ENCODE results near the gene ZSWIM7.
A peak's percentile ranks its signal among the peaks of the same experiment; 100 is the strongest.

ZSWIM7 gene, protein sequence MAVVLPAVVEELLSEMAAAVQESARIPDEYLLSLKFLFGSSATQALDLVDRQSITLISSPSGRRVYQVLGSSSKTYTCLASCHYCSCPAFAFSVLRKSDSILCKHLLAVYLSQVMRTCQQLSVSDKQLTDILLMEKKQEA

DNA sequence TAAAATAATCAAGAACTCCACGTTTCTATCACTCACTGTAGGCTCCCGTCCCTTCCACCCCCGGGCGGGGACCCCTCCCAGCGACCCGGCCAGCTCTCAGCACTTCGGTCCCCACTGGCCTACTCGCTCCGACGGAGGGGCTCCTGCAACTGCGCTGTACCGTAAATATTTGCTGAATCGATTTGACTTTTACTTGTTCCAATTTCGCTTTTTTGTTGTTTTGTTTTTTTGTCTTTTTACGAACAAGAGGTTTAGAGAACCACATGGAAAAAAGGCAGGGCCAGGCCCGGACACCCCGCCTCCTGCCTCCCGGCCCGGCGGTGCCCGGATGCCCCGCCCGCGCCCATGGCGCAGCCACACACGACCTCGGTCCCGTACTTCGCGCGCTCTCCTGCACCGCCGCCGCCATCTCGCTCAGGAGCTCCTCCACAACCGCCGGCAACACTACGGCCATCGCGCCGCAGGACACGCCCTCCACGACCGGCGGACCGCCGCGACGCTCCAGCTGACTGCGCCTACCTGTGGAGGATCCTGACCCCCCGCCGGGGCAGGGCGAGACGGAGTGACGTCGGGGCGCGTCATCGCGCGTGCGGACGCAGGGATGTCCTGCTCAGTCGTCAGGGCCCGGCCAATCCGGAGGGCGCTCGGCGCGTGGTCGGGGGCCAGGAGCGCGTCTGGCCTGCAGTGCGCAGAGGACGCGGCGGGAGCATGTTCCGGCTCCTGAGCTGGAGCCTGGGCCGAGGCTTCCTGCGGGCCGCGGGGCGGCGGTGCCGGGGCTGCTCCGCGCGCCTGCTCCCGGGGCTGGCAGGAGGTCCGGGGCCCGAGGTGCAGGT, at the start of gene ZSWIM7, which contains the start of gene TTC19:
TSS of gene ZSWIM7 (minus strand) at position 564 of the 833 bp plus-strand sequence. CDS start at position 454, 110 bp downstream.
TSS of gene TTC19 (plus strand) at position 684 of the 833 bp plus-strand sequence. CDS start at position 709, 25 bp downstream.
- peak; percentile 88 for DNase-seq (ENCODE audit: low read depth)

DNA sequence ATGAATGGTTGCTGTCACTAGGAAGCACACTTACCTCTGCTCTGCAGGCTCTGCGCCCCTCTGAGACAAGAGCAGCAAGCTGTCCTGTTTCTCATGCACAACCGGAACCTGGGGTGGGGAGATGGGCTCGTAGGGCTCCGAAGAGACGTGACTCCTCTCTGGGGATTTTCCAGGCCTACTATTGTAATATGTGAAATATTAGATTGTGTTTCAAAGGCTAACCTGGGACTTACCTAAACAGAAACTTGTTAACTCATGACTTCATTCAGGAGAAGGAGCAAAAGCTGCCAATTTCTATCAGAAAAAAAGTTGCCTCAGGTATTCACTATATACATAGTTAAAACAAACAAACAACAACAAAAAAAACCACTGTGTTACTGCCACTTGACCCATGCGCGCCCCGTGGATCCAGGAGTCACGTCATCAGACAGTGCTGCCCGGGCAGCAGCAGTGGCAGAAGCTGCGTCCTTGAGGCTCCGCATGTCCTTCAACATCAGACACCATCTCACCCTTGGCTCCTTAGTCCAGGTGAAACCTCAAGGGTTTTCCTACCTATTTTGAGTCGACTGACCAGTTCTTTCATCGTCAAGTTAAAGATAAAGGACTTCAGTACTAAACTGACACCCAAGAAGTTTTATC, 49.4 kb upstream of the ZSWIM7 start:
- DNase-seq (ENCODE audit: low read depth): no peak

DNA sequence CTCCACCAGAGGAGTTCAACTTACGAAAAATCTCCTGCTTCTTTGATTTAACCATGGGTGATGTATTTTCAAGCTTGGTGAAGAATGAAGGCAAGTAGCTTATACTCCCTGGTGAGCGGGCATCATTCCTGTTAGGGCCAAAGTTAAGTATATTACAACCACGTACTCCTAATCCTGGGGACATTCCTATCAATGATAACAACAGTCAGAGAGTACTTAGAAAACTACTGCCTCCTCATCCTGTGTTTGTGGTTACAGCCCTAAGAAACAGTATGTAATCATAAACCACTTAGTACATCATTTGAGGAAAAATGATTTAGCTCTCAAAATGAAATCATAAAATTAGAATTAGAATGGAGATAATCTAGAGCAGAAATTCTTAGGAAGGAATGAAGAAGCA, 47.5 kb upstream of the ZSWIM7 start:
- DNase-seq (ENCODE audit: low read depth): no peak

DNA sequence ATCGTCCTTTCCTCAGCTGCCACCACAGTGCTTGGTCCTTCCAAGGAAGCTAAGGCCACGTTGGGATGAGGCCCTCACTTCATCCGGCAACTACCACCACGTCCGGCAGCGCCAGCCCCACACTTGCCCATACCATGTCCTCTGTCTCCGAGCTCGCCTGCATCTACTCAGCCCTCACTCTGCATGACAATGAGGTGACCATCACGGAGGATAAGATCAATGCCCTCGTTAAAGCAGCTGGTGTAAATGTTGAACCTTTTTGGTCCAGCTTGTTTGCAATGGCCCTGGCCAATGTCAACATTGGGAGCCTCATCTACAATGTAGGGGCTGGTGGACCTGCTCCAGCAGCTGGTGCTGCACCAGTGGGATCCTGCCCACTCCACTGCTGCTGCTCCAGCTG, 45.0 kb upstream of the ZSWIM7 start:
- no peak for DNase-seq (ENCODE audit: low read depth)

DNA sequence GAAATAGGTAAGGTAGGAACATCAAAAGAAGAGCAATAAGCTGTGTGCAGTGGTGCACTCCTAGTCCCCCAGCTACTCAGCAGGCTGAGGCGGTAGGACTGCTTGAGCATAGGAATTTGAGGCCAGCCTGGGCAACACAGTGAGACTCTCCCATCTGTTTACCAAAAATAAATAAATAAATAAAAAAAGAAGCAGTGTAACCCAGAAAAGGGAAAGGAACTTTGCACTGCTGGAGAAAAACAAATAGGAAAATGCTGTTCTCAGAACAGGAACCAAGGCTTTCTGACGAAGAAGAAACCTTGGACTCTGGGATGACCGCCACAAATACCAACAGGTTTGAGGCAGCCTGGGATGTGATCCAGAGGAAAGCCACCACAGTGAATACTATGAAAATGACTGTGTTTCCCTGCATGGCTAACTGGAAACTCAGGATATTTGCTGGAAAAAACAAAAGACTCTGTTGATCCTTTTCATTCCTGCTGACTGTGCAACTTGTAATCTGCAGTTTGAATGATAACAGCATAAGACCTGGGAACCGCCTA, 41.3 kb upstream of the ZSWIM7 start:
- no peak for DNase-seq (ENCODE audit: low read depth)

DNA sequence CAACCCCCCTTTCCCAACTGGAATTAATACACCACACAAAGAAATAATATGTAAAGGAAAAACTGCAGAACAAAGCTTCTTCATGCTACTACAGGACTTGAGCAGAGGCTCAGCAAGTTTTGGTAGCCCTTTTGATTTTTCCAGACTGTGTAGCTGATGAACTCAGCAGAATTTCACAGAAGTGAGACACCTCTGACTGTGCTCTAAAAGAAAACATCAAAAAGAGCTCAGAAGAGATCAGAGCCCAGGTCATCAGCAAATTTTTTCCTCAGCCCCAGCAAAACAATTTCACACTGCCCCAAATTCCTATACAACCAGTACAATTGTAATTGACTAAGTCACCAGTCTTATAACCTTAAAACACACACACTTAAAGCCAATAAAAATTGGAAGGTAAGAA, 38.1 kb upstream of the ZSWIM7 start:
- DNase-seq (ENCODE audit: low read depth): no peak

DNA sequence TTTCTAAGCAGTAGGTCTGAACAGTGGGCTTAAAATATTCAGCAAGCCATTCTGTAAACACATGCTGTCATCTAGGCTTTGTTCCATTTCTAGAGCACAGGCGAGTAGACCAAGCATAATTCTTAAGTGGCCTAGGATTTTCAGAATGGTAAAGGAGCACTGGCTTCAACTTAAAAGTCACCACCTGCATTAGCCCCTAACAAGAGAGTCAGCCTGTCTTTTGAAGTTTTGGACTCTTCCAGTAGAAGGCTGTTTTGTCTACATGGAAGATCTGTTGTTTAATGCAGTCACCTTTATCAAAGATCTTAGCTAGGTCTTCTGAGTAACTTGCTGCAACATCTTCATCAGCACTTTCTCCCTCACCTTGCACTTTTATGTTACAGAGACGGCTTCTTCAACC, 36.8 kb upstream of the ZSWIM7 start:
- no peak for DNase-seq (ENCODE audit: low read depth)

DNA sequence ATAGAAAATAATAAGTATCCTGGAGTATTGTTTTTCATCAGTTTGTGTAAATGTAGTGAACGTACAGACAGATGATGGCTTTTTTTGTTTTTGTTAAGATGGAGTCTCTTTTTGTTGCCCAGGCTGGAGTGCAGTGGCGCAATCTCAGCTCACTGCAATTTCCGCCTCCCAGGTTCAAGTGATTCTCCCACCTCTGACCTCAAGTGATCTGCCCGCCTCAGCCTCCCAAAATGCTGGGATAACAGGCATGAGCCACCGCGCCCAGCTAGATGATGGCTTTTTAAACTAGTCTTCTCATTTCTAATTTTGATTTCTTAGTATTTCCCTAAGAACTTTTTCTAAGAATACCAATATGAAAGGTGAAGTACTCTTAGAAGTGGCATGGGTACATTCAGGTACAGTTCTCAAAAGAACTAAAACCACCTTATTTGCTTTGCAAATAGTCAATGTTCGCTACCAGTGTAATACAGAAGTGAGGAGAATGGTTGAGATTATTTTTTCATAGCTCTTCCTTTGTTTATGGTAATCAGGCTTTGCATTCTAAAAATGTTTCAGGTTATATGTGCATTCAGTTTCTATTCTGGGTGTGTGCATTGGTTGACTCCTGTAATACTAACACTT, 34.3 kb upstream of the ZSWIM7 start:
- DNase-seq (ENCODE audit: low read depth): no peak

DNA sequence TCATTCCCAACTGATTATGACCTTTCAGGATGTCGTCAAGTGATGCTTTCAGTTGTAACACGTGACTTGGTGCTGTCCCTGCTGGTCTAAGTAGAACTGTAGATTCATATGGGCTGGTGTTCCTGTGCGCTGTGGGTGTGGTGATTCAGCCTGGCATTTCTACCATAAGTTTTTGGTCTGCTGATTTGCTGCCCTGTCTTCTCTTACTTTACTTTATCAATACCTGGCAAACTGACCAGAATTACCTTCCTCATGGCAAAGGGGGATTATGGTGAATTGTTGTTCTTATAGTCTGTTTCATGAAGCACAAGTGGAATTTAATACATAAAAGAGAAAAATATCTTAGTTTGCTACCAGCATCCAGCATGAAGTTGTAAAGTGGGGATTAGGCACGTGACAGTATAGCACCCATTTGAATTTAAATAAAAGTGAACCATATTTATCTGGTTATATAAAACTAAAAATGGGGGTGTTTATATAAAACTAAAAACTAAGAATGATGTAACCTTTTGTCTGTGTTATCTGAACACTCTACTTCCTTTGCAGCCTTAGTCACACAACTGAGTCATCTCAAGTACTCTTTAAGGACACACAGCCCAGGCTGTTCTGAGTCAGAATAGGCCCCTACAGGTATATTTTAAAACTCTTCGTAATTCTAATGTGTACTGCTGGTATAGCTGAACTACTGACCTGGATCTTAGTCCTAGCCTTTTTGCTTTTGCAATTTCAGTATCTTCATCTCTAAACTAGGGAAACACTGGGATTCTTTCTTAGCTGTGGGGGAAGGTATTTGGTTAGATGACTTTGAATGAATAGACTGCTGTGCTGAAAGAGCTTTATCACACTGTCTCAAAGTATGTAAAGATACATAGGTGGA, 28.4 kb upstream of the ZSWIM7 start:
- DNase-seq (ENCODE audit: low read depth): no peak

DNA sequence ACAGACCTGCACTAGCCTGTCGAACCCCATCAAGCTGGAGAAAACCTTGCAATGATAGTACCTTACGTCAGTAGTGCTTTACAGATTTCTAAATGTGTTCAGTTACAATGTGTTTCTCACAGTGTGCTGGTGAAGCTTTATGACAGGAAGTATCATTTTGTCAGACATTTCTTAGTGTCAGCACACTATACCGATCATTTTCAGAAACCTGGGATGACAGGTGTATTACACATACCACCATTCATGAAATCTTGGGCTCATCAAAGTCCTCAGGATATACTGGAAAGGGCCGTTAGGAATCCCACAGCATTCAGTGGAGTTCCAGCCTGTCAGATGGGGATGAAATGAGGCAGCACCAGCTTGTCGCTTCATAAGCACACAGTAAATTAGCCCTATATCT, 27.4 kb upstream of the ZSWIM7 start:
- DNase-seq (ENCODE audit: low read depth): no peak

DNA sequence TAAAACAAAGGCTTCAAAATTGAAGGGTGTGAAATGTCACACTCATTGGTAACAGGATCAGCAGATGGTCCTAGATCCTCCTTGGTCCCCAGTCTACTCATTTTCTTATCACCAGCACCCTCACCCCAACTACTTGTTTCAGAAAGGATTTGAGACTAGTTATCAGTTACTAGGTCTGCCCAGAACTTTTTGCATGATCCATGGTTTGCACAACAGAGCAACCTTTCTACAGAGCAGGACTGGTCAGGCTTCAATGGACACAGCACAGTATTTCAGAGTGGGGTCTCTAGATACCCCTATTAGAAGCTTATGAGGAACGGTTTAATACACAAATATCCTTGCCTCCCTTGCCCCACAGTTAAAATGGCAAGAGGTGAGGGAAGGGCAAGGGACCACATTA, 25.7 kb upstream of the ZSWIM7 start:
- DNase-seq (ENCODE audit: low read depth): no peak

DNA sequence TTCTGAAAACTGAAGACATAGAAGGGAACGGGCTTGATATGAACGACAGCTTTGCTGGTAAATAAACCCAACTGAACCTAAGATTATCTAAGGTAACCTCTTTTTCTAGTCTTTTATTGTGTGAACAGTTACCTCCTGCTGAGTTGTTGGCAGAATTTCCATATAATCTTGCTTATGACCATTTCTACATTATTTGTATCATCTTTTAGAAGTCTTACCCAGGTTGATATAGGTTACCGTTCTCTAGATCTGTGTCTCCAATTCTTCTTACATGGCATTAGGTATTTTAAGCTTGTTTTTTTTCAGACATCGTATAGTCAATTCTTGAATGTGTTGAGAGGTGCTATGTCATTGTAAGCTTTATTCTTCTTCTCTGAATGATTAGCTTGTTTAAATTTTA, 24.4 kb upstream of the ZSWIM7 start:
- no peak for DNase-seq (ENCODE audit: low read depth)

DNA sequence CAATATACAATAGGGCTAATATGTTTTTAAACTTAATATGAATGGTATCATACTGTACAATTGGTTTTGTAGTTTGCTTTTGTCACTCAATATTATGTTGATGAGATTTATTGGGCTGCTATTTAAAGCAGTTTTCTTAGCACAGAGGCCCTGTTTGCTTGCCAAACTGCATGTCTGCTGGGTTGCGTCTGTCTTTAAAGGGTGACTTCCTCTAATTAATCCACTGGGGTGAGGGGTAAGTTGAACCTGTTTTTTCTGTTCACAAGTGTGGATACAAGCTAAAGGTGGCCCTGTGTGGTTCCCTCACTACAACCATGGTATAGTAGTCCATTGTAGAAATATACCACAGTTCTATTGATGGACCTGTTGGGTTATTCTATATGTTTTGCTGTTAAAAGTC, 19.8 kb upstream of the ZSWIM7 start:
- DNase-seq (ENCODE audit: low read depth): no peak

DNA sequence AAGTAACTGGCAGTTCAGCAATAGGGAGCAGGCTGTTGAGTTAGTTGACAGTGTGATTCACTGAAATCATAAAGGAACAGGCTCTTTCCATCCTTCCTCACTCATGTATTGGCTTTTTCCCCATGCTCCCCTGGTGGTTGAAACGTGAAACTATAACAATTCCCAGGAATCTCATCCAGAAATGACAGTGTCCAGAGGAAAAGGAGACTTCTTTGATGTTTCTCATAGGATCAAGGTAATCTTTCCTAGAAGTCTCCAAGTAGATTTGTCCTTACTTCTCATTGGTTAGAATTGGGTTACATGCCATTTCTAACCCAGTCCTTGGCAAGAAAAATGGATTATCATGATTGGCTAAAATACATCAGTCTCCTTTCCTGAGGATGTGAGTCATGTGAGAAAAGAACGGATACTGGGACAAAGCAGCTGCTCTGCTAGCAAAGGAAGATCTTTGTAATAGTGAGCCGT, 14.5 kb upstream of the ZSWIM7 start:
- DNase-seq (ENCODE audit: low read depth): no peak

DNA sequence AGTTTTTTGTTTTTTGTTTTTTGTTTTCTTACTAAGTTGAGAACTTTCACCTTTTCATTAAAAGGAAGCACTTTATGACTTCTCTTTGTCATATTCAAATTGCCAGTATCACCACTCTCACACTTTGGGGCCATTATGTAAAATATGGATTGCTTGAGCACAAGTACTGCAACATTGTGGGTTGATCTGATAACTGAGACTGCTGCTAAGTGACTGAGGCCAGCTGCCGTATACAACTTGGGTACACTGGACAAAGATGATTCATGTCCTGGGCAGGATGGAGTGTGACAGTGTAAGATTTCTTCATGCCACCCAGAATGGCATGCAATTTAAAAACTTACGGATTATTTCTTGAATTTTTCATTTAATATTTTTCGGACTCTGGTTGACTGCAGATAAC, 7.9 kb upstream of the ZSWIM7 start:
- no peak for DNase-seq (ENCODE audit: low read depth)

DNA sequence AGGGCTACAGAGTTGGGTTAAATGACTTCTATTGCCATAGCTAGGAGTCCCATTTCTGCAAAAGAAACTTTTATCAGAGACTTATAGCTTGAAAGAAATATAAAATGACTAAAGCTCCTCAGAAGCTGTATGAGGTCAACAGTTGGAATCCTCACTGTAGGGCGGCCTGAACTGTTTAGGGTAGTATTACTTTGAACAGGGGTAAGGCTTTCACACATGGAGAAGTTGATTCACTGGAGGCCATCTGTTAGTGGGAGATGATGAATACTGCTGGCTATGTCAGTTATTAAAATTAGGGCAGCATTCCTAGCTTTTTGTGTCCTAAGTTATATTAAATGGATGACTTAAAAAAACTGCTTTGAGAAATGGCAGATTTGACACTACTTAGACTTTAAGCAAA, 6.1 kb upstream of the ZSWIM7 start:
- DNase-seq (ENCODE audit: low read depth): no peak

DNA sequence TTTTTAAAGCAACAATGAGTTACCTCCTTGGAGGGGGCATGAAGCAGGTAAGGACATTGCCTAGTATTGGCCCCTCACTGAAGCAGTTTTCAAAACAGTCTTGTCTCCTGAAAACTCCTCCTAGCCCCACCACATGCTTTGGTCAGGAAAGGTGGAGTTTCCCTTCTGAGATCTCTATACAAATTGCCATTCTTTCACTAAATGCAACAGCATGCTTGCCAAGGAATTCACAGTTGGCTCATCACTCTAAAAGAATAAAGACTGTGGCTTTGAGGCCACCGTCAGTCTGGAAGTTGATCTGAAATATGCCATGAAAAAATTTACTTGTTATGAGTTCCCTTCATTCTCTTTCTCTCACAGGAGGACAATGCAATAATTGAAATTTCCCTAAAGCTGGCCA, 4.3 kb upstream of the ZSWIM7 start:
- no peak for DNase-seq (ENCODE audit: low read depth)

DNA sequence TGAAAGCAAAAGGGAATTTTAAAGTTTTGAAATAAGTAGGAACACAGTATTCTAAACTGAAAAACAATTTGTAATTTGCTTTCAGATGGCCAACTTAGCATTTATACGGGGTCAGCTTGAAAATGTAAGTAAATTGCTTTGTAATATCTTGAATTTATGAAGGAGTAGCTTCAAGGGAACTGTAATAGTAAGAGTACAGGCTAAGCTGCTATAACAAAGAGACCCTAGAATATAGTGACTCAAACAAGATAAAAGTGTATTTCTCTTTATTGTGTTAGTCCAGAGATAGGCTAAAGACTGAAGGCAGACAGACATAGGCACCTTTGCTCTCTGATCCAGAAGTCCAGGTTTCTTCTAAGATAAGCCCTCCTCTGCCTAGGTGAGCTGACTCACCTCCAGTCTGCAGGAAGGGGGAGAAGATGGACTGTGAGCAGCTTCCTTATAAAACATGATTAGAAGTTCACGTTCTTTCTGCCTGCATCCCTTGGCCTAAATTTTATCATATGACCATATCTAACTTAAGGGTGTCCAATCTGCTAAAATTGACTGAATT, 3.3 kb upstream of the ZSWIM7 start:
- DNase-seq (ENCODE audit: low read depth): no peak

DNA sequence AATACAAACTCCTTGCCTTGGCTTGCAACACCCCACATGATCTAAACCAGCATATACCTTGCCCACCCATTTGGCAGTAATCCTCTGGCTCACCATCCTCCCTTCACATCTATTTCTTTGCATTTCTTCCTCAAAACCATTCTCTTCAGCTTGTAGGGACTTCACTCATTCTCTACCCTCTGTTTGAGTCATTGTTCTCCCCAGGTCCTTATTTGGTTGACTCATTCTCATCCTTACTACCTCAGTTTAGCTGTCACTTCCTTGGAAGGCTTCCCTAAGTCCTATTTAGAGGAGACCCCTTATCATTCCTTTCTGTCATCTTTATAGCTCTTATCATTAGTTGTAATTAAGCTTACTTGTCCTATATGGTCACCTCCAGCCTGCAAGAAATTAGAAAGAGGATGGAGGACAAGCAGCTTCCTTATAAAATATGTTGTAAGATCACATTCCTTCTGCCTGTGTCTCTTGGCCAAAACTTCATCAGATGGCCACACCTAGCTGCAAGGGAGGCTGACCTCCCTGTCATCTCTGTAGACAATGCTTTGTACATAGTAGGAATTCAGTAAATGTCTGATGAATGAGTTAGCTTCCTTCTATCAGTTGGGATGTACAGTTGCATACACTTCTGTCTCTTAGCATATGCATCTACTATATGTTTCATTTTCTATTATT, 1.9 kb upstream of the ZSWIM7 start:
- no peak for DNase-seq (ENCODE audit: low read depth)

DNA sequence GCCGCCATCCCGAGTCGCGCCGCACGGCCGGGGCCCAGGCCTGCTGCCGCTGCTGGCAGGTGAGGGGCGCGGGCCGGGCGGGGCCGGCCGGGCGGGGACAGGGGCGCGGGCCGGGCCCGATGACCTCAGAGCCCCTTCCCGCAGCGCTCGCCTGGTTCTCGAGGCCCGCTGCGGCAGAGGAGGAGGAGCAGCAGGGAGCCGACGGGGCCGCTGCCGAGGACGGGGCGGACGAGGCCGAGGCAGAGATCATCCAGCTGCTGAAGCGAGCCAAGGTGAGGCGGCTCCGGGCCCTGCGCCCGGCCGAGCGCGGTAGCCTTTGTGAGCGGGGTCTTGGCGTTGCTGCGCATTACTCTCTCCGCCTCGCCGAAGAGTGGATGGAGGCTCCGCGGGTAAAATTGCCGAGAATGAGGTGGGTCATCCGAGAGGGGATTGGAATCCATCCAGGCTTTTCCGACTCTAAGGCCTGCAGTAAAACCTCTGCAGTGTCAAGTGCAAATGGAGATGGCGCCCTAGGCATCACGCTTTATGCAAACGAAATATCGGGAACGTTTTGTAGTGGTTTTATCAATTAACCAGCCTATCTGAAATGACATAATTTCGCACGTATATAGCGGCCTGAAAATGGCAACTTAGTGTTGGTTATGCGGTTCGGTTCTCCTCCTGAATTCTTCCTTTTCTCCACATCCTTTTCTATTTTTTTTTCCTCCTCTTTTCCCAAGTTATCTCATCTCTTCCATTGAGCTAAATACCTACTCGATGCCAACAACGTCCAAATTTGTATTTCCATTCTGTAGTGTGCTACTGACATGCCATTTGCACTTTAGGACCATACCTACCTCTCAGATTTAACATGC, 697 bp upstream of the ZSWIM7 start:
- no peak for DNase-seq (ENCODE audit: low read depth)
